ENCODE results near the gene TMEM135. TPM values are rescaled to one million over a fixed set of nuclear protein-coding genes. Genes with fewer than 3 reads are reported as not detected.
"Not testable (repeated sequence)": the region's sequence is repeated elsewhere in the genome, so short reads cannot be mapped to it uniquely, and the experiment has no call there.

The TMEM135 gene
- total RNA-seq, result 16.4 TPM
- long read RNA-seq, transcript TMEM135-201 (15 exons, 2,433 nt), result major isoform, 29 of 37 reads
- long read RNA-seq, partial matches to known transcripts, result 0 of 37 reads
- long read RNA-seq, other reads (novel, unspliced or antisense), result 6 of 37 reads

- Histone ChIP-seq H3K4me1 (peaks cover 50% of the 10 kb centered on the region), H3K9me3 (replicated peaks) (no peaks in the 10 kb centered on the region), H3K27me3 (ENCODE audit: low read depth) (no peaks in the 10 kb centered on the region), H3K4me3 (peak within 1 kb of the TSS; percentile 79), H3K27ac (replicated peaks) (peak within 1 kb of the TSS; percentile 92), H3K36me3 (no peaks in the 10 kb centered on the region)
- peak; percentile 95 for DNase-seq
- intact Hi-C loops (cut with micrococcal nuclease), result no loop called here
- TF ChIP-seq, protein P1, sequence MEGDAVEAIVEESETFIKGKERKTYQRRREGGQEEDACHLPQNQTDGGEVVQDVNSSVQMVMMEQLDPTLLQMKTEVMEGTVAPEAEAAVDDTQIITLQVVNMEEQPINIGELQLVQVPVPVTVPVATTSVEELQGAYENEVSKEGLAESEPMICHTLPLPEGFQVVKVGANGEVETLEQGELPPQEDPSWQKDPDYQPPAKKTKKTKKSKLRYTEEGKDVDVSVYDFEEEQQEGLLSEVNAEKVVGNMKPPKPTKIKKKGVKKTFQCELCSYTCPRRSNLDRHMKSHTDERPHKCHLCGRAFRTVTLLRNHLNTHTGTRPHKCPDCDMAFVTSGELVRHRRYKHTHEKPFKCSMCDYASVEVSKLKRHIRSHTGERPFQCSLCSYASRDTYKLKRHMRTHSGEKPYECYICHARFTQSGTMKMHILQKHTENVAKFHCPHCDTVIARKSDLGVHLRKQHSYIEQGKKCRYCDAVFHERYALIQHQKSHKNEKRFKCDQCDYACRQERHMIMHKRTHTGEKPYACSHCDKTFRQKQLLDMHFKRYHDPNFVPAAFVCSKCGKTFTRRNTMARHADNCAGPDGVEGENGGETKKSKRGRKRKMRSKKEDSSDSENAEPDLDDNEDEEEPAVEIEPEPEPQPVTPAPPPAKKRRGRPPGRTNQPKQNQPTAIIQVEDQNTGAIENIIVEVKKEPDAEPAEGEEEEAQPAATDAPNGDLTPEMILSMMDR (IDR thresholded peaks at IDR 0.05; ENCODE audit: borderline replicate concordance), result peak; percentile 16
These were observed at the start of gene TMEM135 for GRCh38 chr11:87037450-87038234. TSS of gene TMEM135 (plus strand) at chr11:87037934. CDS start at chr11:87038046, 112 bp downstream.

DNA sequence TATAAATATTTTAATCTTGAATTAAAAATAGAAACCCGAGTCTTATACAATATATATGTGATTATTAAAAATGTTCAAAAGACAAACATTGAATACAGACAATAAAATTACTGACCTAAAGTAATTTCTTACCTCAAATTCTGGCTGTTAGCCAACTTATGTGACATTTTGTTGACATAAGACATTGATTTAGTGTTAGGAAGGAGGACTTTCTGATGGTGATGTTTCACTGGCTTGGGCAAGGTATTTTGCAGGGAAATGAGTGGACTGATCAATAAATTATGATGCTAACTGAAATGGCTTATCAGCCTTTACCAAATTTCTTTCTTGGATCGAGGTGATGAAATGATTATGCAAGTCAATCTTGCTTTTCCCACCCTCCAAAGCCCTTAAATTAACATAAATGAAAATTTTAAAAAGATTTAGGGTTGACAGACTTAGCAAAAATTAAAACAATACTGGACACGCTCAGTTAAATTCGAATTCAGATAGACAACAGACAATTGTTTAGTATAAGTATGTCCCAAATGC lies 49.3 kb upstream of the TMEM135 start:
- H3K36me3 ChIP-seq, result no peaks in the 10 kb centered on the region
- H3K4me1 ChIP-seq, result peaks cover 38% of the 10 kb centered on the region
- no peak overlapping the region for H3K4me3 ChIP-seq
- no peak for DNase-seq
- no peaks in the 10 kb centered on the region for H3K9me3 ChIP-seq (replicated peaks)
- no peaks in the 10 kb centered on the region for H3K27me3 ChIP-seq (ENCODE audit: low read depth)
- H3K27ac ChIP-seq (replicated peaks), result no peak overlapping the region
- TF ChIP-seq, protein P1 (IDR thresholded peaks at IDR 0.05; ENCODE audit: borderline replicate concordance), result no peak
- intact Hi-C loops (cut with micrococcal nuclease), result no loop called here

DNA sequence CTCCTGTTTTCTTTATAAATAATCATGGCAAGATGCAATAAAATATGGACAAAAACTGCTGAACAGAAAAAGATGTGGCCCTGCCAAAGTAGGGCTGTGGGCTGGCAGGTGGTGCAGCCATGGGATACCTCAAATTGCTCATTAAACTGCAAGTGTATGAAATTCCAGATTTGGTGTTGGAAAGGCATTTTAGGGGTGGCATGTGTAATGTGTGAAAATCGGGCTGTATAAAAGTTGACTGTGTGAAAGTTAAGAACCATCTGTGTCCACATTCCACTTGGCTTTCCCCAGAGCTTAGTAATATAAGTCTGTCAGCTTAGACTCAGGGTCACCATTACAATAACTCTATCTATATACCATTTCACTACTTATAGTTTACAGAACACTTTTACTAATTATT lies 47.7 kb upstream of the TMEM135 start:
- intact Hi-C loops (cut with micrococcal nuclease), result no loop called here
- TF ChIP-seq, protein P1 (IDR thresholded peaks at IDR 0.05; ENCODE audit: borderline replicate concordance), result no peak
- H3K9me3 ChIP-seq (replicated peaks), result no peaks in the 10 kb centered on the region
- no peak overlapping the region for H3K4me3 ChIP-seq
- peak overlapping the region; percentile 15 for H3K27ac ChIP-seq (replicated peaks)
- peaks cover 23% of the 10 kb centered on the region for H3K4me1 ChIP-seq
- no peak for DNase-seq
- H3K27me3 ChIP-seq (ENCODE audit: low read depth), result no peaks in the 10 kb centered on the region
- no peaks in the 10 kb centered on the region for H3K36me3 ChIP-seq

DNA sequence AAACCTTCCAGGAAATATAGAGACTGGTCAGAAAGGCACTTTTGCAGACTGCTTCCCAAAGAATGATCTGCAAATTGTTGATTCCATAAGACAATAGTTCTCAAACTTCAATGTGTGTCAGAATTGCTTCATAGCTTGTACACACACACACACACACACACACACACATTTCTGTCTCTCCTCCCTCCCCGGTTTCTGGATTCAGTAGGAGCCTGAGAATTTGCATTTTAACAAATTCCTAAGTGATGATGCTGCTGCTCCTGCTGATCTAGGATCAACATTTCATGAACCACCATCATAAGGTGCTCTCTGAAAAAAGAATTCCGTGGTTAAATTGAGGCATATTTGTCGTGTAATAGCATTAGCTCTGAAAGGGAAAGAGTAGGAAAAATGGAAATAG lies 47.2 kb upstream of the TMEM135 start:
- intact Hi-C loops (cut with micrococcal nuclease), result no loop called here
- Histone ChIP-seq H3K4me1 (peaks cover 23% of the 10 kb centered on the region), H3K9me3 (replicated peaks) (no peaks in the 10 kb centered on the region), H3K36me3 (no peaks in the 10 kb centered on the region), H3K27ac (replicated peaks) (no peak overlapping the region), H3K27me3 (ENCODE audit: low read depth) (no peaks in the 10 kb centered on the region), H3K4me3 (no peak overlapping the region)
- DNase-seq, result no peak
- TF ChIP-seq, protein P1 (IDR thresholded peaks at IDR 0.05; ENCODE audit: borderline replicate concordance), result no peak

- H3K27me3 ChIP-seq (ENCODE audit: low read depth), result no peaks in the 10 kb centered on the region
- TF ChIP-seq, protein P1 (IDR thresholded peaks at IDR 0.05; ENCODE audit: borderline replicate concordance), result no peak
- H3K36me3 ChIP-seq, result no peaks in the 10 kb centered on the region
- no peak overlapping the region for H3K4me3 ChIP-seq
- peaks cover 23% of the 10 kb centered on the region for H3K4me1 ChIP-seq
- no peaks in the 10 kb centered on the region for H3K9me3 ChIP-seq (replicated peaks)
- intact Hi-C loops (cut with micrococcal nuclease), result no loop called here
- no peak for DNase-seq
- H3K27ac ChIP-seq (replicated peaks), result no peak overlapping the region
These were observed 46.4 kb upstream of the TMEM135 start for GRCh38 chr11:86991341-86991740.

DNA sequence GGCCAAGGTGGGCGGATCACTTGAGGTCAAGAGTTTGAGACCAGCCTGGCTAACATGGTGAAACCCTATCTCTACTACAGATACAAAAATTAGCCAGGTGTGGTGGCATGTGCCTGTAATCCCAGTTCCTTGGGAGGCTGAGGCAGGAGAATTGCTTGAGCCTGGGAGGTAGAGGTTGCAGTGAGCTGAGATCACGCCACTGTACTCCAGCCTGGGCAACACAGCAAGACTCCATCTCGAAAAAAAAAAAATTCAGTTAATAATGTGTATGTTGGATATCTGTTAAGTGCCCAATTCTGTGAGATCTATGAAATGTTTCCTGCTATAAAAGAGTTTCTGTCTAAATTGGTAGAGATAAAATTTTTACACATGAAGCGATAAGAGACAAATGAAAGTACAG lies 45.4 kb upstream of the TMEM135 start:
- H3K27ac ChIP-seq (replicated peaks); DNase-seq; H3K9me3 ChIP-seq (replicated peaks); H3K27me3 ChIP-seq (ENCODE audit: low read depth); H3K36me3 ChIP-seq; intact Hi-C loops (cut with micrococcal nuclease); H3K4me3 ChIP-seq: not testable (repeated sequence)
- peaks cover 23% of the 10 kb centered on the region for H3K4me1 ChIP-seq
